ENCODE measurements around the gene PUS1. TPM values are rescaled to one million over a fixed set of nuclear protein-coding genes. Genes with fewer than 3 reads are reported as not detected.

The PUS1 gene
- total and polyA plus RNA-seq, 2 of the 4 experiments (the other 2 are of a cell fraction): 14.0 to 36.7 TPM

- ChIA-PET POLR2A (ENCODE audit: unreplicated experiment) (no interaction called here), CTCF (no interaction called here)
- H2AFZ ChIP-seq (replicated peaks; ENCODE audit: low read length, poor library complexity): no peak overlapping the region
These were observed 17.7 kb downstream of the PUS1 start for GRCh38 chr12:131946757-131947156.

More at GRCh38 chr12:131946757-131947156, 17.7 kb downstream of the PUS1 start:
- DNase-seq (no peak), ATAC-seq (ENCODE audit: low read depth) (no peak)
- TF ChIP-seq CEBPB (IDR thresholded peaks at IDR 0.05; ENCODE audit: low read depth, low read length): no peak
- Histone ChIP-seq H3K9ac (ENCODE audit: low read depth, low read length) (no peak overlapping the region), H3K9me1 (ENCODE audit: insufficient read depth, low read length) (peaks cover 4% of the 10 kb centered on the region; the same call in 1 of the 2 replicates), H3K27ac (ENCODE audit: insufficient read depth, low read length) (no peak overlapping the region), H2BK120ac (ENCODE audit: low read depth, low read length) (no peak overlapping the region), H3K14ac (replicated peaks; ENCODE audit: low read depth, low read length) (no peak overlapping the region), H3K9me3 (ENCODE audit: control insufficient read depth, insufficient read depth, low read length) (no peaks in the 10 kb centered on the region), H3K79me1 (ENCODE audit: low read depth in 1 of 2, low read length in 2 of 2) (peaks cover 9 to 10% of the 10 kb centered on the region in 2 experiments; a peak in 3 of 4 replicates), H3K18ac (ENCODE audit: low read depth, low read length) (no peak overlapping the region), H4K8ac (ENCODE audit: low read depth in 2 of 2, low read length in 2 of 2) (no peak overlapping the region), H4K5ac (ENCODE audit: low read depth, low read length) (no peak overlapping the region), H3K27me3 (ENCODE audit: control insufficient read depth, insufficient read depth, low read length) (no peaks in the 10 kb centered on the region), H3K4me3 (ENCODE audit: insufficient read depth, low read depth, low read length) (no peak overlapping the region), H2BK5ac (ENCODE audit: low read depth, low read length, poor library complexity, severe bottlenecking) (no peak overlapping the region), H3K4me2 (ENCODE audit: low read depth, low read length) (no peak overlapping the region), H4K20me1 (ENCODE audit: insufficient read depth, low read length) (peaks cover 12% of the 10 kb centered on the region), H3K36me3 (ENCODE audit: control insufficient read depth, insufficient read depth, low read length) (peaks cover 14% of the 10 kb centered on the region), H2AK5ac (ENCODE audit: low read depth, low read length) (no peak overlapping the region), H2AK9ac (replicated peaks; ENCODE audit: low read depth, low read length, poor library complexity) (peak overlapping the region; percentile 9), H3K4me1 (ENCODE audit: control insufficient read depth, insufficient read depth, low read length) (peaks cover 2% of the 10 kb centered on the region), H3K23ac (ENCODE audit: low read depth, low read length) (no peak overlapping the region), H3K56ac (ENCODE audit: extremely low read depth, insufficient read depth, low read length) (no peak overlapping the region), H3K4ac (ENCODE audit: low read depth, low read length) (no peak overlapping the region), H4K91ac (ENCODE audit: insufficient read depth, low read depth, low read length) (no peak overlapping the region), H2BK15ac (ENCODE audit: low read depth, low read length) (no peak overlapping the region), H2BK20ac (ENCODE audit: low read depth, low read length) (no peak overlapping the region)
- in situ Hi-C loops (cut with MboI; ENCODE audit: low sequenced_read_pairs): no loop called here
- BruUV-seq (replicated peaks): no TSS peak
- WGBS, 2 experiments (ENCODE audit: extremely low coverage in 2 of 2, insufficient read length in 1 of 2): no CpG with 5 or more reads among the region's 6 CpGs
- dilution Hi-C loops (cut with HindIII; ENCODE audit: low sequenced_read_pairs, unreplicated experiment): no loop called here
- intact Hi-C loops (cut with micrococcal nuclease): no loop called here

Data from IMR-90 (cell line).